ENCODE results near the gene LRBA.
A peak's percentile ranks its signal among the peaks of the same experiment; 100 is the strongest.

LRBA gene

GRCh38 chr4:150381036-150381435 lies 634.0 kb downstream of the LRBA start:
- H3K27me3 ChIP-seq (ENCODE audit: control insufficient read depth, insufficient read depth, low read length), result no peaks in the 10 kb centered on the region
- no peak overlapping the region for H3K4me3 ChIP-seq (ENCODE audit: low read depth, low read length)
- no peaks in the 10 kb centered on the region for H3K9me3 ChIP-seq (ENCODE audit: control insufficient read depth, insufficient read depth, low read length)
- peaks cover 8% of the 10 kb centered on the region for H3K4me1 ChIP-seq (ENCODE audit: control insufficient read depth, insufficient read depth, low read length)
- no peaks in the 10 kb centered on the region for H3K36me3 ChIP-seq (ENCODE audit: control insufficient read depth, insufficient read depth, low read length)
- H3K9ac ChIP-seq (ENCODE audit: low read depth, low read length), result no peak overlapping the region

GRCh38 chr4:150379454-150379853 lies 635.6 kb downstream of the LRBA start:
- H3K9me3 ChIP-seq (ENCODE audit: control insufficient read depth, insufficient read depth, low read length), result no peaks in the 10 kb centered on the region
- no peak overlapping the region for H3K4me3 ChIP-seq (ENCODE audit: low read depth, low read length)
- no peaks in the 10 kb centered on the region for H3K27me3 ChIP-seq (ENCODE audit: control insufficient read depth, insufficient read depth, low read length)
- peaks cover 5% of the 10 kb centered on the region for H3K4me1 ChIP-seq (ENCODE audit: control insufficient read depth, insufficient read depth, low read length)
- no peaks in the 10 kb centered on the region for H3K36me3 ChIP-seq (ENCODE audit: control insufficient read depth, insufficient read depth, low read length)
- H3K9ac ChIP-seq (ENCODE audit: low read depth, low read length), result no peak overlapping the region

GRCh38 chr4:150375025-150375424 lies 640.1 kb downstream of the LRBA start:
- Histone ChIP-seq H3K27me3 (ENCODE audit: control insufficient read depth, insufficient read depth, low read length) (no peaks in the 10 kb centered on the region), H3K4me1 (ENCODE audit: control insufficient read depth, insufficient read depth, low read length) (no peaks in the 10 kb centered on the region), H3K4me3 (ENCODE audit: low read depth, low read length) (no peak overlapping the region), H3K9ac (ENCODE audit: low read depth, low read length) (no peak overlapping the region), H3K36me3 (ENCODE audit: control insufficient read depth, insufficient read depth, low read length) (no peaks in the 10 kb centered on the region), H3K9me3 (ENCODE audit: control insufficient read depth, insufficient read depth, low read length) (no peaks in the 10 kb centered on the region)

- H3K27me3 ChIP-seq (ENCODE audit: control insufficient read depth, insufficient read depth, low read length), result peaks cover 20% of the 10 kb centered on the region
- H3K9me3 ChIP-seq (ENCODE audit: control insufficient read depth, insufficient read depth, low read length), result no peaks in the 10 kb centered on the region
- H3K4me1 ChIP-seq (ENCODE audit: control insufficient read depth, insufficient read depth, low read length), result peaks cover 7% of the 10 kb centered on the region
- no peaks in the 10 kb centered on the region for H3K36me3 ChIP-seq (ENCODE audit: control insufficient read depth, insufficient read depth, low read length)
- no peak overlapping the region for H3K4me3 ChIP-seq (ENCODE audit: low read depth, low read length)
- no peak overlapping the region for H3K9ac ChIP-seq (ENCODE audit: low read depth, low read length)
Observed at GRCh38 chr4:150371869-150372268, 643.2 kb downstream of the LRBA start.

- Histone ChIP-seq H3K4me1 (ENCODE audit: control insufficient read depth, insufficient read depth, low read length) (peaks cover 18% of the 10 kb centered on the region), H3K9ac (ENCODE audit: low read depth, low read length) (no peak overlapping the region), H3K4me3 (ENCODE audit: low read depth, low read length) (no peak overlapping the region), H3K36me3 (ENCODE audit: control insufficient read depth, insufficient read depth, low read length) (no peaks in the 10 kb centered on the region), H3K9me3 (ENCODE audit: control insufficient read depth, insufficient read depth, low read length) (no peaks in the 10 kb centered on the region), H3K27me3 (ENCODE audit: control insufficient read depth, insufficient read depth, low read length) (peaks cover 20% of the 10 kb centered on the region)
Observed at GRCh38 chr4:150369434-150370380, 645.4 kb downstream of the LRBA start.

- Histone ChIP-seq H3K9me3 (ENCODE audit: control insufficient read depth, insufficient read depth, low read length) (no peaks in the 10 kb centered on the region), H3K36me3 (ENCODE audit: control insufficient read depth, insufficient read depth, low read length) (no peaks in the 10 kb centered on the region)
Observed at GRCh38 chr4:150368667-150369066, 646.4 kb downstream of the LRBA start.

GRCh38 chr4:150367326-150367725 lies 647.8 kb downstream of the LRBA start:
- Histone ChIP-seq H3K4me3 (ENCODE audit: low read depth, low read length) (peak overlapping the region; percentile 23), H3K4me1 (ENCODE audit: control insufficient read depth, insufficient read depth, low read length) (peaks cover 18% of the 10 kb centered on the region), H3K9ac (ENCODE audit: low read depth, low read length) (no peak overlapping the region), H3K36me3 (ENCODE audit: control insufficient read depth, insufficient read depth, low read length) (no peaks in the 10 kb centered on the region), H3K9me3 (ENCODE audit: control insufficient read depth, insufficient read depth, low read length) (no peaks in the 10 kb centered on the region), H3K27me3 (ENCODE audit: control insufficient read depth, insufficient read depth, low read length) (peaks cover 20% of the 10 kb centered on the region)

More at GRCh38 chr4:150368667-150369066, 646.4 kb downstream of the LRBA start:
- Histone ChIP-seq H3K9ac (ENCODE audit: low read depth, low read length) (no peak overlapping the region), H3K4me1 (ENCODE audit: control insufficient read depth, insufficient read depth, low read length) (peaks cover 18% of the 10 kb centered on the region), H3K4me3 (ENCODE audit: low read depth, low read length) (no peak overlapping the region), H3K27me3 (ENCODE audit: control insufficient read depth, insufficient read depth, low read length) (peaks cover 20% of the 10 kb centered on the region)

GRCh38 chr4:150366487-150366999 lies 648.5 kb downstream of the LRBA start:
- Histone ChIP-seq H3K9ac (ENCODE audit: low read depth, low read length) (no peak overlapping the region), H3K9me3 (ENCODE audit: control insufficient read depth, insufficient read depth, low read length) (no peaks in the 10 kb centered on the region), H3K27me3 (ENCODE audit: control insufficient read depth, insufficient read depth, low read length) (peaks cover 20% of the 10 kb centered on the region), H3K4me1 (ENCODE audit: control insufficient read depth, insufficient read depth, low read length) (peaks cover 18% of the 10 kb centered on the region), H3K36me3 (ENCODE audit: control insufficient read depth, insufficient read depth, low read length) (no peaks in the 10 kb centered on the region), H3K4me3 (ENCODE audit: low read depth, low read length) (no peak overlapping the region)

- Histone ChIP-seq H3K27me3 (ENCODE audit: control insufficient read depth, insufficient read depth, low read length) (peaks cover 17% of the 10 kb centered on the region), H3K9me3 (ENCODE audit: control insufficient read depth, insufficient read depth, low read length) (no peaks in the 10 kb centered on the region), H3K4me1 (ENCODE audit: control insufficient read depth, insufficient read depth, low read length) (peaks cover 18% of the 10 kb centered on the region), H3K4me3 (ENCODE audit: low read depth, low read length) (no peak overlapping the region), H3K9ac (ENCODE audit: low read depth, low read length) (no peak overlapping the region), H3K36me3 (ENCODE audit: control insufficient read depth, insufficient read depth, low read length) (no peaks in the 10 kb centered on the region)
Observed at GRCh38 chr4:150363721-150364688, 651.1 kb downstream of the LRBA start.

GRCh38 chr4:150358691-150359090 lies 656.4 kb downstream of the LRBA start:
- Histone ChIP-seq H3K4me1 (ENCODE audit: control insufficient read depth, insufficient read depth, low read length) (no peaks in the 10 kb centered on the region), H3K9ac (ENCODE audit: low read depth, low read length) (no peak overlapping the region), H3K27me3 (ENCODE audit: control insufficient read depth, insufficient read depth, low read length) (no peaks in the 10 kb centered on the region)

GRCh38 chr4:150357829-150358228 lies 657.3 kb downstream of the LRBA start:
- no peaks in the 10 kb centered on the region for H3K4me1 ChIP-seq (ENCODE audit: control insufficient read depth, insufficient read depth, low read length)
- H3K9me3 ChIP-seq (ENCODE audit: control insufficient read depth, insufficient read depth, low read length), result no peaks in the 10 kb centered on the region
- H3K4me3 ChIP-seq (ENCODE audit: low read depth, low read length), result no peak overlapping the region
- no peaks in the 10 kb centered on the region for H3K27me3 ChIP-seq (ENCODE audit: control insufficient read depth, insufficient read depth, low read length)
- no peak overlapping the region for H3K9ac ChIP-seq (ENCODE audit: low read depth, low read length)
- H3K36me3 ChIP-seq (ENCODE audit: control insufficient read depth, insufficient read depth, low read length), result no peaks in the 10 kb centered on the region

More at GRCh38 chr4:150358691-150359090, 656.4 kb downstream of the LRBA start:
- Histone ChIP-seq H3K9me3 (ENCODE audit: control insufficient read depth, insufficient read depth, low read length) (no peaks in the 10 kb centered on the region), H3K36me3 (ENCODE audit: control insufficient read depth, insufficient read depth, low read length) (no peaks in the 10 kb centered on the region), H3K4me3 (ENCODE audit: low read depth, low read length) (no peak overlapping the region)

Data from iPS-15b (cell line).